ENCODE data around the gene DMD. TPM values are rescaled to one million over a fixed set of nuclear protein-coding genes. Genes with fewer than 3 reads are reported as not detected.

The DMD gene
- total RNA-seq, 2 experiments from 2014 or later = 0.27 to 0.49 TPM

GRCh38 chrX:31153475-31154047 lies 2057.8 kb downstream of the DMD start:
- Mint-ChIP-seq H3K27ac (no peak overlapping the region), H3K4me1 (ENCODE audit: low read depth) (no peaks in the 10 kb centered on the region), H3K36me3 (ENCODE audit: low read depth) (no peaks in the 10 kb centered on the region), H3K4me3 (no peak overlapping the region), H3K27me3 (no peaks in the 10 kb centered on the region), H3K9me3 (no peaks in the 10 kb centered on the region)
- TF ChIP-seq, protein P1, sequence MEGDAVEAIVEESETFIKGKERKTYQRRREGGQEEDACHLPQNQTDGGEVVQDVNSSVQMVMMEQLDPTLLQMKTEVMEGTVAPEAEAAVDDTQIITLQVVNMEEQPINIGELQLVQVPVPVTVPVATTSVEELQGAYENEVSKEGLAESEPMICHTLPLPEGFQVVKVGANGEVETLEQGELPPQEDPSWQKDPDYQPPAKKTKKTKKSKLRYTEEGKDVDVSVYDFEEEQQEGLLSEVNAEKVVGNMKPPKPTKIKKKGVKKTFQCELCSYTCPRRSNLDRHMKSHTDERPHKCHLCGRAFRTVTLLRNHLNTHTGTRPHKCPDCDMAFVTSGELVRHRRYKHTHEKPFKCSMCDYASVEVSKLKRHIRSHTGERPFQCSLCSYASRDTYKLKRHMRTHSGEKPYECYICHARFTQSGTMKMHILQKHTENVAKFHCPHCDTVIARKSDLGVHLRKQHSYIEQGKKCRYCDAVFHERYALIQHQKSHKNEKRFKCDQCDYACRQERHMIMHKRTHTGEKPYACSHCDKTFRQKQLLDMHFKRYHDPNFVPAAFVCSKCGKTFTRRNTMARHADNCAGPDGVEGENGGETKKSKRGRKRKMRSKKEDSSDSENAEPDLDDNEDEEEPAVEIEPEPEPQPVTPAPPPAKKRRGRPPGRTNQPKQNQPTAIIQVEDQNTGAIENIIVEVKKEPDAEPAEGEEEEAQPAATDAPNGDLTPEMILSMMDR (IDR thresholded peaks at IDR 0.05) = no peak
- no peak for ATAC-seq
- intact Hi-C loops (cut with micrococcal nuclease) = no loop called here
- no peak for DNase-seq
- ChIA-PET POLR2A (no interaction called here), CTCF (no interaction called here)

- ChIA-PET CTCF (no interaction called here), POLR2A (no interaction called here)
- intact Hi-C loops (cut with micrococcal nuclease) = no loop called here
- ATAC-seq = no peak
- Mint-ChIP-seq H3K4me1 (ENCODE audit: low read depth) (no peaks in the 10 kb centered on the region), H3K9me3 (no peaks in the 10 kb centered on the region), H3K36me3 (ENCODE audit: low read depth) (no peaks in the 10 kb centered on the region), H3K27me3 (no peaks in the 10 kb centered on the region), H3K4me3 (no peak overlapping the region), H3K27ac (no peak overlapping the region)
- TF ChIP-seq, protein P1 (IDR thresholded peaks at IDR 0.05) = no peak
- no peak for DNase-seq
Observed at GRCh38 chrX:31147175-31147574, 2064.2 kb downstream of the DMD start.

- intact Hi-C loops (cut with micrococcal nuclease) = no loop called here
- no peaks in the 10 kb centered on the region for H3K27me3 Mint-ChIP-seq
- no peak for DNase-seq
- ChIA-PET CTCF (interaction anchor here (0.6 kb wide), 1 partner anchor 1056 kb away, joined by 3 read pairs; no protein-coding TSS in a partner anchor), POLR2A (no interaction called here)
- no peak overlapping the region for H3K4me3 Mint-ChIP-seq
- no peaks in the 10 kb centered on the region for H3K36me3 Mint-ChIP-seq (ENCODE audit: low read depth)
- TF ChIP-seq, protein P1 (IDR thresholded peaks at IDR 0.05) = no peak
- H3K27ac Mint-ChIP-seq = no peak overlapping the region
- no peak for ATAC-seq
- H3K4me1 Mint-ChIP-seq (ENCODE audit: low read depth) = peaks cover 10% of the 10 kb centered on the region
- H3K9me3 Mint-ChIP-seq = peaks cover 1% of the 10 kb centered on the region
Observed at GRCh38 chrX:31139961-31140360, 2071.4 kb downstream of the DMD start.

GRCh38 chrX:31138124-31138523 lies 2073.2 kb downstream of the DMD start:
- Mint-ChIP-seq H3K36me3 (ENCODE audit: low read depth) (no peaks in the 10 kb centered on the region), H3K27ac (no peak overlapping the region), H3K27me3 (no peaks in the 10 kb centered on the region), H3K9me3 (peaks cover 1% of the 10 kb centered on the region), H3K4me3 (no peak overlapping the region), H3K4me1 (ENCODE audit: low read depth) (peaks cover 10% of the 10 kb centered on the region)
- ATAC-seq = no peak
- DNase-seq = no peak
- CTCF ChIA-PET = no interaction called here
- POLR2A ChIA-PET = no interaction called here
- TF ChIP-seq, protein P1 (IDR thresholded peaks at IDR 0.05) = no peak
- intact Hi-C loops (cut with micrococcal nuclease) = no loop called here

DNA sequence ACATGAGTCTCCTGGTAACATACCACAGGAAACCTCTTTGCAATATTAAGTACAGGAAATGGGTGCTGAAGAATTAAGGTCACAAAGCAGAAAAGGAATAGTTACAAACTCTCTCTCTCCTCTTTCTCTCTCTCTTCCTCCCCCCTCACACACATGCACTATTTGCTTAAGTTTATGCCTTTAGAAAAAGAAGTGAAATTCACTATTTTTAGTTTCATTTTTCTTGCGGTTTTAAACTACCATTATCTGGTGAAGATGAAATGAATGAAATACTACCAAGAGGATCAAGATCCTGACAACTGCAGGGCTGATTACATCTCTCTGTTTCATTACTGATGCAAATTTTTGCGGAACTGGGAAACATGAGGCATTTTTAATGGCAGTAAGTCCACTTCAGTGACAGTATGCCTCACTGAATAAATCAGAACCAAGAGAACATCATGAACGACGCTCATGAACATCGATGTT lies 2075.2 kb downstream of the DMD start:
- H3K4me3 Mint-ChIP-seq = peak overlapping the region; percentile 8
- POLR2A ChIA-PET = no interaction called here
- H3K4me1 Mint-ChIP-seq (ENCODE audit: low read depth) = peaks cover 10% of the 10 kb centered on the region
- DNase-seq (no peak), ATAC-seq (peak; percentile 20)
- TF ChIP-seq, protein P1 (IDR thresholded peaks at IDR 0.05) = no peak
- H3K27ac Mint-ChIP-seq = no peak overlapping the region
- no peaks in the 10 kb centered on the region for H3K27me3 Mint-ChIP-seq
- intact Hi-C loops (cut with micrococcal nuclease) = no loop called here
- H3K9me3 Mint-ChIP-seq = peaks cover 1% of the 10 kb centered on the region
- CTCF ChIA-PET = no interaction called here
- no peaks in the 10 kb centered on the region for H3K36me3 Mint-ChIP-seq (ENCODE audit: low read depth)
